DOHH2 (cell line): ENCODE results near the gene STOML2.
A peak's percentile ranks its signal among the peaks of the same experiment; 100 is the strongest.

ENCODE experiments used
- H3F3A ChIP-seq: fragments of 200-600 bp; sonication (generic), shearing (Covaris generic); 2 replicates; pipeline ENCODE4 v1.6.0; 2016; ENCODE audit warnings: antibody characterized with exemption, mild to moderate bottlenecking; ENCODE audit not compliant: control insufficient read depth, insufficient read depth
- H3K27ac ChIP-seq: fragments of 200-600 bp; sonication (generic); 2 replicates; pipeline ENCODE4 v1.5.1; 2014; ENCODE audit warnings: low read depth, mild to moderate bottlenecking, low read length, moderate library complexity
- H3K27me3 ChIP-seq: fragments of 200-600 bp; sonication (generic); 2 replicates; pipeline ENCODE4 v1.6.1; 2014; ENCODE audit warnings: mild to moderate bottlenecking, low read length, mixed read lengths; ENCODE audit not compliant: control insufficient read depth
- H3K36me3 ChIP-seq: fragments of 200-600 bp; sonication (generic); 2 replicates; pipeline ENCODE4 v1.6.1; 2014; ENCODE audit warnings: mild to moderate bottlenecking, low read length, moderate library complexity, mixed read lengths; ENCODE audit not compliant: control insufficient read depth
- H3K4me1 ChIP-seq: fragments of 200-600 bp; sonication (generic); 2 replicates; pipeline ENCODE4 v1.6.1; 2014; ENCODE audit warnings: mild to moderate bottlenecking, low read length, mixed read lengths; ENCODE audit not compliant: control insufficient read depth
- H3K4me2 ChIP-seq: fragments of 200-600 bp; sonication (generic); 2 replicates; pipeline ENCODE4 v1.6.0; 2014; ENCODE audit warnings: mild to moderate bottlenecking, low read length, moderate library complexity
- H3K4me3 ChIP-seq: fragments of 200-600 bp; sonication (generic); 2 replicates; pipeline ENCODE4 v1.5.1; 2014; ENCODE audit warnings: mild to moderate bottlenecking, low read length, mixed read lengths
- H3K79me2 ChIP-seq: fragments of 200-600 bp; sonication (generic); 2 replicates; pipeline ENCODE4 v1.6.1; 2014; ENCODE audit warnings: mild to moderate bottlenecking, low read length, mixed read lengths; ENCODE audit not compliant: control insufficient read depth
- H3K9me2 ChIP-seq: fragments of 200-600 bp; sonication (generic); replicated peaks from 2 replicates; pipeline ENCODE4 v1.6.1; 2014; ENCODE audit warnings: mild to moderate bottlenecking, low read length, mixed read lengths; ENCODE audit not compliant: control insufficient read depth
- H3K9me3 ChIP-seq: fragments of 200-600 bp; sonication (generic); 2 replicates; pipeline ENCODE4 v1.6.1; 2014; ENCODE audit warnings: antibody characterized with exemption, low read length, mixed read lengths; ENCODE audit not compliant: control insufficient read depth, insufficient read depth
- H4K20me1 ChIP-seq: fragments of 200-600 bp; sonication (generic); 2 replicates; pipeline ENCODE4 v1.6.0; 2014; ENCODE audit warnings: low read depth, mild to moderate bottlenecking, antibody characterized with exemption, low read length, moderate library complexity; ENCODE audit not compliant: control insufficient read depth, insufficient read depth
- CTCF ChIP-seq: fragments of 200-600 bp; sonication (generic); IDR thresholded peaks from one replicate; pipeline ENCODE4 v1.5.1; 2014; ENCODE audit warnings: antibody characterized with exemption, mild to moderate bottlenecking, low read depth, low read length; ENCODE audit not compliant: poor library complexity, severe bottlenecking
- EZH2phosphoT487 ChIP-seq: fragments of 200-600 bp; sonication (generic); IDR thresholded peaks from 2 replicates; pipeline ENCODE4 v1.6.1; 2017; ENCODE audit warnings: borderline replicate concordance, mild to moderate bottlenecking, antibody characterized with exemption, low read length, moderate library complexity, mixed read lengths

Gene STOML2

GRCh38 chr9:35071814-35072460 lies 31.0 kb downstream of the STOML2 start:
- Histone ChIP-seq H3K27ac (peak overlapping the region; percentile 91), H3K4me1 (peaks cover 23% of the 10 kb centered on the region), H3K79me2 (peaks cover 57% of the 10 kb centered on the region), H3K36me3 (peaks cover 94% of the 10 kb centered on the region), H3K4me3 (peak overlapping the region; percentile 92), H3K9me3 (no peaks in the 10 kb centered on the region), H3K27me3 (no peaks in the 10 kb centered on the region), H3K4me2 (peak overlapping the region; percentile 79), H3K9me2 (no peaks in the 10 kb centered on the region), H4K20me1 (peaks cover 44% of the 10 kb centered on the region), H3F3A (peaks cover 12% of the 10 kb centered on the region)
- peak; percentile 61 for TF ChIP-seq CTCF
- no peak for TF ChIP-seq EZH2phosphoT487

- peaks cover 23% of the 10 kb centered on the region for H3K4me1 ChIP-seq
- no peaks in the 10 kb centered on the region for H3K9me2 ChIP-seq
- TF ChIP-seq EZH2phosphoT487 (no peak), CTCF (no peak)
- no peaks in the 10 kb centered on the region for H3K27me3 ChIP-seq
- peak overlapping the region; percentile 79 for H3K4me2 ChIP-seq
- peak overlapping the region; percentile 91 for H3K27ac ChIP-seq
- no peaks in the 10 kb centered on the region for H3K9me3 ChIP-seq
- peaks cover 94% of the 10 kb centered on the region for H3K36me3 ChIP-seq
- peaks cover 12% of the 10 kb centered on the region for H3F3A ChIP-seq
- H3K4me3 ChIP-seq: peak overlapping the region; percentile 92
- H3K79me2 ChIP-seq: peaks cover 59% of the 10 kb centered on the region
- peaks cover 46% of the 10 kb centered on the region for H4K20me1 ChIP-seq
Observed at GRCh38 chr9:35070823-35071813, 31.8 kb downstream of the STOML2 start.

GRCh38 chr9:35069020-35069419 lies 33.9 kb downstream of the STOML2 start:
- Histone ChIP-seq H3K9me2 (no peaks in the 10 kb centered on the region), H4K20me1 (peaks cover 46% of the 10 kb centered on the region), H3K9me3 (no peaks in the 10 kb centered on the region), H3K4me3 (no peak overlapping the region), H3F3A (peaks cover 12% of the 10 kb centered on the region), H3K27me3 (no peaks in the 10 kb centered on the region), H3K36me3 (peaks cover 94% of the 10 kb centered on the region), H3K27ac (no peak overlapping the region), H3K4me1 (peaks cover 23% of the 10 kb centered on the region), H3K4me2 (no peak overlapping the region; the same call in 1 of the 2 replicates), H3K79me2 (peaks cover 59% of the 10 kb centered on the region)
- TF ChIP-seq CTCF (no peak), EZH2phosphoT487 (no peak)
